ENCODE data around the gene MUC5B. TPM values are rescaled to one million over a fixed set of nuclear protein-coding genes. Genes with fewer than 3 reads are reported as not detected.
A peak's percentile ranks its signal among the peaks of the same experiment; 100 is the strongest.

MUC5B gene
- total and polyA plus RNA-seq, 4 donors, result 0.25 TPM; not detected in 3

DNA sequence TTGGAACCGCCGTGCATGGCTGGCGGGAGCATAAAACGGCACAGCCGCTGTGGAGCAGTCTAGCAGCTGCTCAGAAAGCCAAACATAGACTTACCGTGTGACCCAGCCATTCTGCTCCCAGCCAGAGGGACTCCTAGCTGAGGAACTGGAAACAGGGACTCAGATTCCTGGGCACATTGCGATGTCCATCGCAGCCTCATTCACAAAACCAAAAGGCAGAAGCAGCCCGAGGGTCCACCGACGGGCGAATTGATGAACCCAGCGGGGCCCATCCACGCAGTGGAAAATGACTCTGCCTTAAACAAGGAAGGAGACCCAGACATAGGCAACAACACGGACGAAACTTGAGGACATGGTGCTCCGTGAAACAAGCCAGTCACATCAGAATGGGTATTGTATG is 5.7 kb upstream of the MUC5B start:
- H3K36me3 ChIP-seq (ENCODE audit: control insufficient read depth in 1 of 2, insufficient read depth in 2 of 2, low read length in 1 of 2), result no peaks in the 10 kb centered on the region
- WGBS, 2 donors, result 84 to 86% methylated on average over 17 of the region's 17 CpGs
- intact Hi-C loops (cut with DNase I), result no loop called here
- H3K9me3 ChIP-seq (ENCODE audit: control insufficient read depth, low read length), result no peaks in the 10 kb centered on the region
- no peak overlapping the region for H3K27ac ChIP-seq (ENCODE audit: low read depth in 1 of 2, low read length in 2 of 2)
- no peaks in the 10 kb centered on the region for H3K4me1 ChIP-seq (ENCODE audit: control insufficient read depth in 1 of 2, insufficient read depth in 2 of 2, low read length in 2 of 2)
- no peak overlapping the region for H3K4me3 ChIP-seq (ENCODE audit: low read length in 2 of 2)
- ATAC-seq (ENCODE audit: low FRiP score), result no peak
- no peak for DNase-seq
- H3K27me3 ChIP-seq (ENCODE audit: control insufficient read depth in 1 of 2, insufficient read depth in 2 of 2, low read length in 1 of 2), result no peaks in the 10 kb centered on the region

GRCh38 chr11:1218256-1218787 is 4.5 kb upstream of the MUC5B start:
- ATAC-seq (ENCODE audit: low FRiP score) (no peak), DNase-seq (peak in 1 of 2 donors; percentile 49)
- Histone ChIP-seq H3K4me1 (ENCODE audit: control insufficient read depth in 1 of 2, insufficient read depth in 2 of 2, low read length in 2 of 2) (no peaks in the 10 kb centered on the region), H3K27me3 (ENCODE audit: control insufficient read depth in 1 of 2, insufficient read depth in 2 of 2, low read length in 1 of 2) (no peaks in the 10 kb centered on the region), H3K36me3 (ENCODE audit: control insufficient read depth in 1 of 2, insufficient read depth in 2 of 2, low read length in 1 of 2) (no peaks in the 10 kb centered on the region), H3K9me3 (ENCODE audit: control insufficient read depth, low read length) (no peaks in the 10 kb centered on the region), H3K27ac (ENCODE audit: low read depth in 1 of 2, low read length in 2 of 2) (no peak overlapping the region), H3K4me3 (ENCODE audit: low read length in 2 of 2) (no peak overlapping the region)
- intact Hi-C loops (cut with DNase I), result no loop called here
- 73 to 77% methylated on average over 13 to 15 of the region's 15 CpGs for WGBS, 2 donors

DNA sequence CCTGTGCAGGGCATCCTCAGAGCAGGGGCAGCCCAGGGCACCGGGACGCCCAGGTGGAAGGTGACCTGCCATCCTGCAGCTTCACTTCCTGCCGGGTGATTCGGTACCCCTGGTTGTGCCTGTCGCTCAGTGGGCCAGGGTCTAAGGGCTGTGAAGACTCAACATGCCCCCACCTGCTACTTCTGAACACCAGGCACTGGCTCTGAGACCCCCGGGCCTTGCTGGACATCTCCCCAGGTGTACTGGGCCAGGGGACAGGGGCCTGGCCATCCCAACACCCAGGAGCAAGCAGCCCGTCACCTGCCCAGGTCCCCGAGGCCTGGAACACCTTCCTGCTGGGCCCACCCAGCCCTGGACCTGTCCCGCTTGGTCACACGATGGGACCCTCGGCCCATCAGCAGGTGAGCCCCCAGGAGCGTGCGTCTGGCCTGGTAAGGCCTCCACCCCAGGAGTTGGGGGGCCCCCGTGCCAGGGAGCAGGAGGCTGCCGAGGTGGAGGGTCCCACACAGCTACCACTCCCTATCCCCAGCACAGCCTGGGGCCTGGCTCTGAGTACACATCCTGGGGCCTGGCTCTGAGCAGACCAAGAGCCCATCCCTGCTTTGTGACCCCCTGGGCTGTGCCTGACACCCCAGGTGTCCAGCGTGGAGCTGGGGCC is 3.9 kb upstream of the MUC5B start:
- no peak overlapping the region for H3K4me3 ChIP-seq (ENCODE audit: low read length in 2 of 2)
- no peak for ATAC-seq (ENCODE audit: low FRiP score)
- H3K36me3 ChIP-seq (ENCODE audit: control insufficient read depth in 1 of 2, insufficient read depth in 2 of 2, low read length in 1 of 2), result no peaks in the 10 kb centered on the region
- no peaks in the 10 kb centered on the region for H3K27me3 ChIP-seq (ENCODE audit: control insufficient read depth in 1 of 2, insufficient read depth in 2 of 2, low read length in 1 of 2)
- intact Hi-C loops (cut with DNase I), result no loop called here
- H3K9me3 ChIP-seq (ENCODE audit: control insufficient read depth, low read length), result no peaks in the 10 kb centered on the region
- H3K4me1 ChIP-seq (ENCODE audit: control insufficient read depth in 1 of 2, insufficient read depth in 2 of 2, low read length in 2 of 2), result no peaks in the 10 kb centered on the region
- DNase-seq, result peak; percentile 42 to 73
- no peak overlapping the region for H3K27ac ChIP-seq (ENCODE audit: low read depth in 1 of 2, low read length in 2 of 2)
- 84 to 87% methylated on average over 13 to 16 of the region's 16 CpGs for WGBS, 2 donors

- H3K27me3 ChIP-seq (ENCODE audit: control insufficient read depth in 1 of 2, insufficient read depth in 2 of 2, low read length in 1 of 2), result no peaks in the 10 kb centered on the region
- 59 to 63% methylated on average over 9 to 10 of the region's 10 CpGs for WGBS, 2 donors
- H3K27ac ChIP-seq (ENCODE audit: low read depth in 1 of 2, low read length in 2 of 2), result no peak overlapping the region
- ATAC-seq (ENCODE audit: low FRiP score), result no peak
- no peak overlapping the region for H3K4me3 ChIP-seq (ENCODE audit: low read length in 2 of 2)
- DNase-seq, result peak; percentile 37 to 61
- no peaks in the 10 kb centered on the region for H3K36me3 ChIP-seq (ENCODE audit: control insufficient read depth in 1 of 2, insufficient read depth in 2 of 2, low read length in 1 of 2)
- intact Hi-C loops (cut with DNase I), result no loop called here
- H3K9me3 ChIP-seq (ENCODE audit: control insufficient read depth, low read length), result no peaks in the 10 kb centered on the region
- H3K4me1 ChIP-seq (ENCODE audit: control insufficient read depth in 1 of 2, insufficient read depth in 2 of 2, low read length in 2 of 2), result no peaks in the 10 kb centered on the region
Observed at GRCh38 chr11:1219446-1219833, 3.4 kb upstream of the MUC5B start.

- WGBS, 2 donors, result 62 to 69% methylated on average over 41 to 48 of the region's 48 CpGs
- Histone ChIP-seq H3K4me1 (ENCODE audit: control insufficient read depth in 1 of 2, insufficient read depth in 2 of 2, low read length in 2 of 2) (no peaks in the 10 kb centered on the region), H3K36me3 (ENCODE audit: control insufficient read depth in 1 of 2, insufficient read depth in 2 of 2, low read length in 1 of 2) (no peaks in the 10 kb centered on the region), H3K4me3 (ENCODE audit: low read length in 2 of 2) (no peak overlapping the region), H3K27ac (ENCODE audit: low read depth in 1 of 2, low read length in 2 of 2) (no peak overlapping the region), H3K9me3 (ENCODE audit: control insufficient read depth, low read length) (no peaks in the 10 kb centered on the region), H3K27me3 (ENCODE audit: control insufficient read depth in 1 of 2, insufficient read depth in 2 of 2, low read length in 1 of 2) (no peaks in the 10 kb centered on the region)
- peak; percentile 33 to 76 for DNase-seq
- intact Hi-C loops (cut with DNase I), result no loop called here
- no peak for ATAC-seq (ENCODE audit: low FRiP score)
Observed at GRCh38 chr11:1219834-1220815, 2.7 kb upstream of the MUC5B start.

GRCh38 chr11:1220941-1221721 is 1.7 kb upstream of the MUC5B start:
- ATAC-seq (ENCODE audit: low FRiP score) (no peak), DNase-seq (peak in 1 of 2 donors; percentile 43)
- H3K27ac ChIP-seq (ENCODE audit: low read depth in 1 of 2, low read length in 2 of 2), result no peak overlapping the region
- no peaks in the 10 kb centered on the region for H3K36me3 ChIP-seq (ENCODE audit: control insufficient read depth in 1 of 2, insufficient read depth in 2 of 2, low read length in 1 of 2)
- no peak overlapping the region for H3K4me3 ChIP-seq (ENCODE audit: low read length in 2 of 2)
- H3K27me3 ChIP-seq (ENCODE audit: control insufficient read depth in 1 of 2, insufficient read depth in 2 of 2, low read length in 1 of 2), result no peaks in the 10 kb centered on the region
- no peaks in the 10 kb centered on the region for H3K4me1 ChIP-seq (ENCODE audit: control insufficient read depth in 1 of 2, insufficient read depth in 2 of 2, low read length in 2 of 2)
- WGBS, 2 donors, result 56 to 64% methylated on average over 27 to 28 of the region's 28 CpGs
- no peaks in the 10 kb centered on the region for H3K9me3 ChIP-seq (ENCODE audit: control insufficient read depth, low read length)
- intact Hi-C loops (cut with DNase I), result no loop called here

DNA sequence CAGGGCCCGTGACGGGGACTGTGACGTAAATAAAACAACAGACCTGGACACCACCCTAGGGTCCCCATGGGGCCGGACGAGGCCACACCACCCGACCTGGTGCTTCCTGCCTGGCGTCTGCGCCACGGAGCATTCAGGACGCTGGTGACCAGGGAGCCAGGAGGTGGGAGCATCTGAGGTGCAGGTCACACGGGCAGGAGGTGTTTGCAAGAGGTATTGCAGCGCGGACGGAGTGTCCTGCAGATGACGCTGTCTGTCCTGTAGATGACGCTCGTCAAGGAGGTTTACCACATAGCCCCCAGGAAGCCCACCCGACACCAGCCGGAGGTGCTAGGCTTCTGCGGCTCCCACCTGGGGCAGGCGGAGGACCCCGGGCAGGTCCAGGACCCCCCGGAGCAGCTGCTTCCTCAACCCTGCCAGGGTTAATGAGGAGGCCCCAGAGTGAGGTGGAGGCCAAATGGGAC is 986 bp upstream of the MUC5B start:
- Histone ChIP-seq H3K4me3 (ENCODE audit: low read length in 2 of 2) (no peak overlapping the region), H3K36me3 (ENCODE audit: control insufficient read depth in 1 of 2, insufficient read depth in 2 of 2, low read length in 1 of 2) (no peaks in the 10 kb centered on the region), H3K4me1 (ENCODE audit: control insufficient read depth in 1 of 2, insufficient read depth in 2 of 2, low read length in 2 of 2) (no peaks in the 10 kb centered on the region), H3K9me3 (ENCODE audit: control insufficient read depth, low read length) (no peaks in the 10 kb centered on the region), H3K27me3 (ENCODE audit: control insufficient read depth in 1 of 2, insufficient read depth in 2 of 2, low read length in 1 of 2) (no peaks in the 10 kb centered on the region), H3K27ac (ENCODE audit: low read depth in 1 of 2, low read length in 2 of 2) (no peak overlapping the region)
- ATAC-seq (ENCODE audit: low FRiP score), result no peak
- DNase-seq, result peak; percentile 40 to 65
- 76 to 79% methylated on average over 23 of the region's 23 CpGs for WGBS, 2 donors
- intact Hi-C loops (cut with DNase I), result no loop called here

- Histone ChIP-seq H3K27ac (ENCODE audit: low read depth in 1 of 2, low read length in 2 of 2) (no peak overlapping the region), H3K27me3 (ENCODE audit: control insufficient read depth in 1 of 2, insufficient read depth in 2 of 2, low read length in 1 of 2) (no peaks in the 10 kb centered on the region), H3K4me1 (ENCODE audit: control insufficient read depth in 1 of 2, insufficient read depth in 2 of 2, low read length in 2 of 2) (no peaks in the 10 kb centered on the region), H3K4me3 (ENCODE audit: low read length in 2 of 2) (no peak overlapping the region), H3K9me3 (ENCODE audit: control insufficient read depth, low read length) (no peaks in the 10 kb centered on the region), H3K36me3 (ENCODE audit: control insufficient read depth in 1 of 2, insufficient read depth in 2 of 2, low read length in 1 of 2) (no peaks in the 10 kb centered on the region)
- WGBS, 2 donors, result 64 to 66% methylated on average over 22 of the region's 22 CpGs
- peak; percentile 38 to 72 for DNase-seq
- ATAC-seq (ENCODE audit: low FRiP score), result no peak
- intact Hi-C loops (cut with DNase I), result no loop called here
Observed at GRCh38 chr11:1223346-1224110, 662 bp downstream of the MUC5B start.

Data from aorta (tissue), 5 donors.